B cell (primary cell): Measurements from ENCODE around the gene HSPH1. TPM values are rescaled to one million over a fixed set of nuclear protein-coding genes. Genes with fewer than 3 reads are reported as not detected.

ENCODE experiments used
- ATAC-seq: fragments of 200-7000 bp; cut with Tn5 transposase; one replicate; pipeline ENCODE4 v1.10.0; 2021; ENCODE audit warnings: low read depth, mild to moderate bottlenecking, moderate number of reproducible peaks, moderate library complexity
- CTCF ChIA-PET: fragments of 350-600 bp; sonication (Branson Sonifier 250); formaldehyde crosslinking; loops from one replicate; lab custom pipeline; 2021; ENCODE audit warnings: antibody characterized with exemption, inconsistent platforms; lab: Charles Lee
- POLR2A ChIA-PET: fragments of 350-600 bp; sonication (Branson Sonifier 250); formaldehyde crosslinking; loops from one replicate; lab custom pipeline; 2021; ENCODE audit warnings: antibody characterized with exemption; lab: Charles Lee
- DNase-seq: peaks from one replicate; pipeline ENCODE4 v3.0.0; 2013
- H2AFZ ChIP-seq: 2 replicates; pipeline ENCODE4 v1.6.1; 2012; ENCODE audit warnings: mild to moderate bottlenecking, low read depth, low read length; ENCODE audit not compliant: insufficient read depth, poor library complexity, severe bottlenecking
- H3K27ac ChIP-seq, 2 donors: 1 replicate in 1 of 2; 2 replicates in 1 of 2; pipeline ENCODE4 v1.5.1; 2012 to 2013; ENCODE audit warnings: low read length in 2 of 2, mild to moderate bottlenecking in 2 of 2, moderate library complexity in 1 of 2
- H3K27me3 ChIP-seq, 4 experiments: fragments of 200-600 bp in 1 of 4; sonication (generic) in 1 of 4; replicated peaks in 1 of 4; 1 replicate in 2 of 4; 2 replicates in 2 of 4; pipeline versions ENCODE4 v1.6.1 to v1.7.0; 2013 to 2016; ENCODE audit warnings: low read length in 3 of 4, mild to moderate bottlenecking in 2 of 4, mixed read lengths in 1 of 4, moderate library complexity in 1 of 4; ENCODE audit not compliant: insufficient read depth in 4 of 4, control insufficient read depth in 3 of 4; ENCODE audit errors: control extremely low read depth in 1 of 4
- H3K36me3 ChIP-seq, 2 experiments: replicated peaks in 1 of 2; 1 replicate in 1 of 2; 2 replicates in 1 of 2; pipeline versions ENCODE4 v1.6.1 to v1.7.1; 2013; ENCODE audit warnings: low read length in 1 of 2; ENCODE audit not compliant: insufficient read depth in 2 of 2, control insufficient read depth in 1 of 2; ENCODE audit errors: control extremely low read depth in 1 of 2, extremely low read depth in 1 of 2
- H3K4me1 ChIP-seq, 2 donors: fragments of 200-600 bp in 1 of 2; sonication (generic) in 1 of 2; 1 replicate in 1 of 2; 2 replicates in 1 of 2; pipeline versions ENCODE4 v1.5.1 to v1.6.1; 2013 to 2017; ENCODE audit warnings: low read length in 2 of 2; ENCODE audit not compliant: control insufficient read depth in 2 of 2, insufficient read depth in 2 of 2
- H3K4me2 ChIP-seq: replicated peaks from 2 replicates; pipeline ENCODE3; 2012; ENCODE audit warnings: mild to moderate bottlenecking, low read depth, low read length; ENCODE audit not compliant: poor library complexity, severe bottlenecking
- H3K4me3 ChIP-seq, 5 experiments: fragments of 200-600 bp in 1 of 5; sonication (generic) in 1 of 5; 1 replicate in 3 of 5; 2 replicates in 2 of 5; pipeline versions ENCODE4 v1.5.1 to v1.7.0; 2011 to 2016; ENCODE audit warnings: low read length in 4 of 5, mild to moderate bottlenecking in 4 of 5, low read depth in 2 of 5, control low read depth in 1 of 5, moderate library complexity in 1 of 5; ENCODE audit not compliant: insufficient read depth in 1 of 5; ENCODE audit errors: control extremely low read depth in 1 of 5, extremely low read depth in 1 of 5
- H3K79me2 ChIP-seq: fragments of 200-600 bp; sonication (generic); one replicate; pipeline ENCODE4 v1.6.0; 2016; ENCODE audit warnings: low read length; ENCODE audit not compliant: control insufficient read depth, insufficient read depth
- H3K9ac ChIP-seq: fragments of 200-600 bp; sonication (generic); 2 replicates; pipeline ENCODE4 v1.6.1; 2017; ENCODE audit warnings: mild to moderate bottlenecking, low read length, moderate library complexity
- H3K9me3 ChIP-seq, 3 donors: one replicate each; pipeline versions ENCODE4 v1.6.1 to v1.7.1; 2013; ENCODE audit warnings: low read length in 2 of 3; ENCODE audit not compliant: control insufficient read depth in 2 of 3, insufficient read depth in 1 of 3; ENCODE audit errors: control extremely low read depth in 1 of 3
- H4K20me1 ChIP-seq: 2 replicates; pipeline ENCODE4 v1.6.0; 2012; ENCODE audit warnings: mild to moderate bottlenecking, low read length; ENCODE audit not compliant: insufficient read depth, control insufficient read depth, poor library complexity, severe bottlenecking
- H3K27ac Mint-ChIP-seq: one replicate; pipeline ENCODE4 v1.8.0; 2021; ENCODE audit warnings: mixed read lengths
- H3K27me3 Mint-ChIP-seq: one replicate; pipeline ENCODE4 v1.8.0; 2021; ENCODE audit warnings: mixed read lengths
- H3K4me1 Mint-ChIP-seq: one replicate; pipeline ENCODE4 v1.8.0; 2021; ENCODE audit warnings: mixed read lengths
- H3K4me3 Mint-ChIP-seq: one replicate; pipeline ENCODE4 v1.8.0; 2021; ENCODE audit warnings: mixed read lengths
- H3K9me3 Mint-ChIP-seq: one replicate; pipeline ENCODE4 v1.8.0; 2022; ENCODE audit warnings: mixed read lengths; ENCODE audit not compliant: insufficient read depth
- CTCF ChIP-seq: fragments of 200-600 bp; IDR thresholded peaks from one replicate; pipeline ENCODE4 v1.8.0; 2022; ENCODE audit warnings: antibody characterized with exemption, mild to moderate bottlenecking
- EZH2 ChIP-seq: IDR thresholded peaks from 2 replicates; pipeline ENCODE4 v1.6.1; 2012; ENCODE audit warnings: borderline replicate concordance, low read depth, mild to moderate bottlenecking, moderate library complexity, low read length; ENCODE audit not compliant: insufficient read depth, poor library complexity, severe bottlenecking
- WGBS: methylation state at CpG from one replicate; pipeline ENCODE4 v1.1.5; 2013; ENCODE audit warnings: missing lambda C conversion rate; ENCODE audit not compliant: insufficient coverage; 5-methylcytosine and 5-hydroxymethylcytosine counted together
- intact Hi-C: fragments of 100-400 bp; cut with micrococcal nuclease; formaldehyde crosslinking; loops from one replicate; pipeline ENCODE4 v1.10.0; 2022
- polyA plus RNA-seq: library from polyadenylated mRNA; depleted of rRNA; stranded (reverse); fragments of >200 nt; gene quantifications from 2 replicates; pipeline ENCODE4 v1.2.3, GENCODE V29; 2012
- total RNA-seq, 2 donors: library from RNA; stranded (reverse); fragments of 120-200 nt in 1 of 2; gene quantifications; 1 replicate in 1 of 2; 2 replicates in 1 of 2; pipeline versions ENCODE4 v1.2.3 to v1.2.4, GENCODE V29; 2013 to 2022

HSPH1 gene
- total and polyA plus RNA-seq, 2 donors (not counting 1 experiment from before 2014, with no cell fraction given), result 15.4 to 56.4 TPM

DNA sequence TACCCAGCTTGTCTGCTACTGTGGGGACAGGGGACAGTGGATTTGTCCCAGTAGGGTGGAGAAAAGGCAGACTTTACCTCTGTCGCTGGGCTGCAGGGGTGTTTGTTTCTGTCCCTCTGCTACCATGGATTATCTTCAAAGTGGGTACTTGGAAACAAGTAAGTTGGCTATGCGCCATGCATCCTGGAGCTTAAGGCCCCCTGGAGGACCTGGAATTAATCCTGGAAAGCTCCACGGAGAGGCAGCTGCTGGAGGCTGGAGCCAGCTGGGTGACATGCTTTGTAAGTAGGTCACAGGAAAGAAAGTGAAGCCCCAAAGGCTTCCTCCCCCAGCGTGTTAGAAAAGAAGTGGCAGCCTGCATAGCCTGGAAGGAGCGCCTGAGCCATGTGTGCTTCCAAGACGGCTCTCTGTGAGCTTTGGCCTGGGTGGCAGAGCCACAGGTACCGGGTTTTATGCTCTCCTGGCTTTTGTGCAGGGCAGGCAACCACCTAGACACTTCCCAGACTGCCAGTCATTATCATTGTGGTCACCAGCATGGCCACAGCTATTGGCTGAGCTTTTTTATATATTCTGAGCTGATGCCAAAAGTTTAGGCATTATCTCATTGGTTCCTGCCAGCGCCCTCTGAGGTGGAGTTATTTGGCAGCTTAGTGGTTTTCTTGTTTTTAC, 47.6 kb upstream of the HSPH1 start:
- no peaks in the 10 kb centered on the region for H3K4me1 Mint-ChIP-seq
- no peak overlapping the region for H3K4me3 Mint-ChIP-seq
- no peaks in the 10 kb centered on the region for H3K27me3 Mint-ChIP-seq
- Histone ChIP-seq H3K4me3 (no peak overlapping the region), H3K4me2 (no peak overlapping the region), H3K79me2 (peaks cover 13% of the 10 kb centered on the region), H2AFZ (no peak overlapping the region), H3K27me3 (no peaks in the 10 kb centered on the region), H4K20me1 (peaks cover 7% of the 10 kb centered on the region), H3K9ac (no peak overlapping the region), H3K9me3 (no peaks in the 10 kb centered on the region), H3K27ac (no peak overlapping the region), H3K36me3 (no peaks in the 10 kb centered on the region), H3K4me1 (no peaks in the 10 kb centered on the region)
- no peaks in the 10 kb centered on the region for H3K9me3 Mint-ChIP-seq
- intact Hi-C loops, result no loop called here
- 53% methylated on average over 7 of the region's 8 CpGs for WGBS
- H3K27ac Mint-ChIP-seq, result no peak overlapping the region
- DNase-seq (no peak), ATAC-seq (no peak)
- TF ChIP-seq CTCF, result no peak
- POLR2A ChIA-PET, result no interaction called here
- CTCF ChIA-PET, result interaction anchor here (0.8 kb wide), 1 partner anchor 14 kb away, joined by 3 read pairs; no protein-coding TSS in a partner anchor

- H3K4me3 ChIP-seq, result no peak overlapping the region
- Mint-ChIP-seq H3K9me3 (no peaks in the 10 kb centered on the region), H3K4me3 (no peak overlapping the region), H3K4me1 (no peaks in the 10 kb centered on the region), H3K27me3 (no peaks in the 10 kb centered on the region), H3K27ac (no peak overlapping the region)
- H3K27me3 ChIP-seq, result no peaks in the 10 kb centered on the region
- WGBS, result 89% methylated on average over 11 of the region's 12 CpGs
- H3K4me1 ChIP-seq, result no peaks in the 10 kb centered on the region
- ChIA-PET CTCF (interaction anchor here (0.8 kb wide), 1 partner anchor 13 kb away, joined by 3 read pairs; no protein-coding TSS in a partner anchor), POLR2A (no interaction called here)
- H3K9ac ChIP-seq, result no peak overlapping the region
- TF ChIP-seq CTCF (no peak), EZH2 (no peak)
- intact Hi-C loops, result no loop called here
- no peak overlapping the region for H2AFZ ChIP-seq
- H3K4me2 ChIP-seq, result no peak overlapping the region
- H3K9me3 ChIP-seq, result no peaks in the 10 kb centered on the region
- ATAC-seq (no peak), DNase-seq (no peak)
- peaks cover 14% of the 10 kb centered on the region for H3K79me2 ChIP-seq
- H4K20me1 ChIP-seq, result peaks cover 7% of the 10 kb centered on the region
- no peaks in the 10 kb centered on the region for H3K36me3 ChIP-seq
- H3K27ac ChIP-seq, result no peak overlapping the region
Measured at GRCh38 chr13:31208559-31209122, 46.9 kb upstream of the HSPH1 start.
